NCI-H2196 treated with DMSO at 0.1 percent for 48 hours (cell line): ENCODE data around the gene NEURL1.
"Not testable (repeated sequence)": the region's sequence is repeated elsewhere in the genome, so short reads cannot be mapped to it uniquely, and the experiment has no call there.

Experiments used
- DNase-seq: peaks from one replicate; lab custom pipeline; 2025; ENCODE audit not compliant: unreplicated experiment; lab: John Stamatoyannopoulos, UW

Gene NEURL1

DNA sequence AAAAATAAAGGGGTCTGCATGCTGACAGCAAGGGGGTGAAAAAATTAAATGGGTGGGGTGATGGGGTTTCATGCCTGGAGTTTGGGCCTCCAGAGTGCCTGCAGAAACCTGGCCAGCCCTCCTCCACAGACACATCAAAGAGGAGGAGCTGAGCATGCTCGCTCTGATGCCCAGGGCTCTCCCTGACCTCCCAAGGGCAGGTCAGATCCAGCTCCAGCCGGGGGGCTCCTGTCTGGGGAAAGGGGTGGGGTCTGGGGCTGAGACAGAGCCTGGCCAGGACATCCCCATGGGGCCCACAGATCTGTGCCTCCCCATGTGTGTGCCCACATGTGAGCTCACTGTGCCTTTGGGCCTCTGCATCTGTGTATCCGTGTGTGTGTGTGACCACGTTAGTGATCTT, 33.9 kb upstream of the NEURL1 start:
- no peak for DNase-seq

DNA sequence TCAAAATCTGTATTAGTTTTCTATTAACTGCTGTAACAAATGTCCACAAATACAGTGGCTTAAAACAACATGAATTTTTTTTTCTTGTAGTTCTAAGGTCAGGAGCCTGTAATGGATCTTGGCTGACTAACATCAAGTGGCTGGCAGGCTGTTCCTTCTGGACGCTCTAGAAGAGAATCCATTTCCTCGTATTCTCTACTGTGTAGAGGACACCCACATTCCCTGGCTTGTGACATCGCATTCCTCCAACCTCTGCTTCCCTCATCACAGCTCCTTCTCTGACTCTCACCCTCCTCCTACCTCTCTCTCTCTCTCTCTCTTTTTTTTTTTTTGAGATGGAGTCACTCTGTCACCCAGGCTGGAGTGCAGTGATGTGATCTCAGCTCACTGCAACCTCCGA, 30.0 kb upstream of the NEURL1 start:
- no peak for DNase-seq

DNA sequence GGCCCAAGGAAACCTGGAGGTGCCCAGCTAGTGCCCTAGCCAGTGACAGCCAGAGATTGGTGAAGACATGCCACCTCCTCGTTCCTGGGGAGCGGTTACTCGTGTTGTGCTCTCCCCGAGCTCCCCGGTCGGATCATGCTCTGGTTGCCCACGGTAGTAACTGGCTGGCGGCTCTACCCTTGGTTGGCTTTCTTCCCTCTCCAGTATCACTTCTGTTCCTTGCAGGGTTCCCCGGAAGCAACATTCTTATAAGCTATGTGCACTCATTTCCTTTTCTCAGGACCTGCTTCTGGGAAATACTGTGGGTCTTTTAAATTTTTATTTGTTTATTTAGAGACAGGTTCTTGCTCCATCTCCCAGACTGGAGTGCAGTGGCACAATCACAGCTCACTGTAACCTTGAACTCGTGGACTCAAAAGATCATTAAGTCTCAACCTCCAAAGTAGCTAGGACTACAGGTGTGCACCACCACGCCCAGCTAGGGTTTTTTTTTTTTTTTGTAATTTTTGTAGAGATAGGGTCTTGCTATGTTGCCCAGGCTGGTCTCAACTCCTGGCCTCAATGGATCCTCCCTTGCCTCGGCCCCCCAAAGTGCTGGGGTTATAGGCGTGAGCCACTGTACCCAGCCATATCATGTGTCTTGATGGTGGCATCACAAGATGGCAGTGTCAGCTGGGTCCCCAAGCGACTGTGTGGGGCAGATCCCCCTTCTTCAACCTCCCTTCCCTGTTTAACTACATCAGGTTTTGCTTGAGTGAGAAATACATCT, 27.9 kb upstream of the NEURL1 start:
- DNase-seq: no peak

DNA sequence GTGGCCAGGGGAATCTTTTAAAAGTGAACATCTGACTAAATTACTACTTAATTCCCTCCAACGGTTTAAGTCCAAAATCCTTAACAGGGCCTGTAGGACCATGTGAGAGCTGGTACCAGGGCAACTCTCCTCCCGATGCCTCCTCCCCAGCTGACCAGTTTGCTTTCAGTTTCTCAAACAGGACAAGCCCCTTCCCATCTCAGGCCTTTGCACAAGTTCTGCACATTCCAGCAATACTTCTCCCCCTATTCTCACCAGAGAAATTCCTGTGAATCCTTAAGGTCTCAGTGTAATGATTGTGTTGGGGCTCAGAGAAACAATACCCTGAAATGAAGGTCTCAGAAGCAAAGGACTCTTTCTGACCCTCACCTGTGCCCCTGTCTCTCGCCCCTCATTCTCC, 26.8 kb upstream of the NEURL1 start:
- DNase-seq: no peak

DNA sequence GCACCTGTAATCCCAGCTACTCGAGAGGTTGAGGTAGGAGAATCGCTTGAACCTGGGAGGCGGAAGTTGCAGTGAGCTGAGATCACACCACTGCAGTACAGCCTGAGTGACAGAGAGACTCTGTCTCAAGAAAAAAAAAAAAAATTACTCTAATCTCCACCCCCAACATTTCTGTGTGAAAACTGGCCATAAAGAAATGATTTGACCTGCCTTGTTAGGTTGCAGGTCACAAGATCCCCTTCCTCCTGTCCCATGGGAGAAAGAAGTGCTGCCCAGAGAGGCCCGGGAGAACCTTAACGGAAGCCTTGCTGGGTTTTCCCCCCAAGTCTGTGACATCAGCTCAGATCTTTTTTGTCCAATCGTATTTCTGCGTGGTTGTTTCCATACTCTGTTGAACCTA, 26.1 kb upstream of the NEURL1 start:
- DNase-seq: no peak

DNA sequence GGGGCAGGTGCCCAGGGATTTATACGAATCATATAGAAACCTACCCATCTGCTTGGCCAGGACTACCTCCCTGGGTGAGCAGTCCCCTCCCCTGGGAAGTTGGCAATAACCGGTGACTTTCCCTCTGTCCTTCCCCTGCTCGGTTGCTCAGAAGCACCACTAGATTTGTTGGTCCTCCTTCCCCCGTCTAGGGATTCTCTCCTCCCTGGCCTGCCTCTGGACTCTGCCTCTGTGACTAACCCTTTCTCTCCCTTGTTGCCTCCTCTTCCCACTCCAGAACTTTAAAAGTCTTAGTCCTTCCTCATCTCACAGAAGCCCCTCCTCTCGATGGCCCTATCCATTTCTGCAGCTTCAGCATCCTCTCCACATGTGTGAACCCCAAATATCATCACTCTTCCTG, 24.3 kb upstream of the NEURL1 start:
- DNase-seq: no peak

DNA sequence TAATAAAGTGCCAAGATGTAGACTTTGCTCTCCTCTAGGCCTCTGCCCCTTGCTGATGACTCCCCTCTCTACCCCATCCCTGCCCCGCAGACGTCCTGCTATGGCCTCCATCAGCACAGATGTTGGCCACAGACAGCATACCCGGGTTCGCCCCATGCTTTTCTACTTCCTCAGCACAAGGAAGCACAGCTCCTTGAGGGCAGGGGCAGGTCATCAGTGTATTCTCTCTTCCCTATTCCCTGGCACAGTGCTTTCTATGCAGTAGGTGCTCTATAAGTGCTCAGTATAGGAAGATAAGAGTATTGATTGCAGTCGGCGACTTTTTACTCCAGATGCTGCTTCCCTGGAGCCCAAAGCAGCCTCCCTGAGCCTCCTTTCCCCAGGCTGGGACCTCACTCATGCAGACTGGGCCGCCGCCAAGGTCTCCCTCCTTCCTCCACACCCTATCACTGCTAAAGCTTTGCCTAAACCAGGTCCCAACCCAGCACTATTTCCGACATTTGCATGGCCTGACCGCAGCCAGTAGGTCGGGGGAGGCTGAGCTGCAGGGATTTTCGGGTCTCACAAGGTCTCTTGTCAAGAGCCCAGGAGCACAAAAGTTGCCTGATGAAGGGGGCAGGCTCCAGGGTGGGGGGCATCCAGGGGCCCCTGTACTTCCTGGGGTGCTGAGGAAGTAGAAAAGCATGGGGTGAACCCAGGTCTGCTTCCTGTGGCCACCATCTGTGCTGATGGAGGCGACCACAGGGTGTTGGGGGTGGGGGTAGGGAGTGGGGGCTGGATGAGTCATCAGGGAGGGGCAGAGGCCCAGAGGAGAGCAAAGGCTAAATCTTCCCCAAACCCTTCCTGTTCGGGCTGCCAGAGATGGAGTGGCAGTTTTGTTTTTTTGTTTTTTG, 22.5 kb upstream of the NEURL1 start:
- no peak for DNase-seq

DNA sequence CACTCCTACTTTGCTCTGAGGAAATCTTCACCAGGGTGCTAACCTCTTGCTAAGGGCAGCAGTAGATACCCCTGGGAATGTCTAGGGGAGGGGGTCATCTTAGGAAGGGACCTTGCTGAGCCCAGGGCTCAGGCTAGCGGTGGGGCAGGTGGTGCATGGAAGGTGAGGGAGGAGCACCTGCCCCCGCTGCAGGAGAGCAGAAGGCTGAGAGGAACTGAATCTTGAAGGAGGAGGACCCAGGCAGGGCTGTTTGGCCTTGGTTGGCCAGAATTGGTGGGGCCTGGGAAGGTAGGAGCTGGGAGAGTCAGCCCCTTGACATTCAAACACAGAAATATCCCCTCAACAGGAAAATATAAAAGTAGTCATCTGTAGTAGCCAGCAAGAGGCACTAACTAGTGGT, 21.5 kb upstream of the NEURL1 start:
- DNase-seq: no peak

DNA sequence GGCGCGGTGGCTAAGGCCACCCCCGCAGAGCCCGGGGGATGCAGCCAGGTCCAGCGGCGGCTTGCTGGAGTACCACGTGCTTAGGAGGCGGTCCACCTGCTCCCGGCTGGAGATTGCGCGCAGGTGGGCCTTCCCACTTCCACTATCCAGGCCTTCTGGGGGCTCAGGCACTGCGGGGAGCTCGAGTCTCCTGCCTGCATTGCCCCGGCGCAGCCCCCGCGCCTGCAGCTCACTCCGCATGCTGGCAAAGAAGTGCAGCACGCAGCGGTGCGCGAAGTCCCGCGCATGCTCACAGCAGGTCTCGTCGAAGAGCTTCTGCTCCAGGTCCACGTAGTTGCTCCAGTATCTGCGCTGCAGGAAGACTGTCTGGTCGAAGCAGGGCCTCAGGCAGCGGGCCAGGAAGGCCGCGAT, 20.2 kb upstream of the NEURL1 start:
- DNase-seq: no peak

DNA sequence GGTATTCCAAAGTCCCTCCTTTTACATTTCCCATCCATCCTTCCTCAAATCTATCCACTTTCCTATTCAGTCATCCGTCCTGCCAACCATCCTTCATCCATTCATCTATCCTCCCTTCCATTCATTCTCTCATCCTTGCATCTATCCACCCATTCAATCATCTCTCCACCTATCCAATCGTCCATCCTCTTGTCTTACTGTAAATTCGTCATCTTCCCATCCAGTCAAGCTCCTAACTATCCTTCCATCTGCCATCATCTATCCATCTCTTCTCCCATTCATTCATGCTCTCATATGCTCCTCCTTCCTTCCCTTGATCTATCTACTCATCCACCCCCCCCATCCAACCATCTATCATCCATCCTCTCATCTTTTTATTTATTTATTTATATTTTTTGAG, 19.4 kb upstream of the NEURL1 start:
- DNase-seq: no peak

DNA sequence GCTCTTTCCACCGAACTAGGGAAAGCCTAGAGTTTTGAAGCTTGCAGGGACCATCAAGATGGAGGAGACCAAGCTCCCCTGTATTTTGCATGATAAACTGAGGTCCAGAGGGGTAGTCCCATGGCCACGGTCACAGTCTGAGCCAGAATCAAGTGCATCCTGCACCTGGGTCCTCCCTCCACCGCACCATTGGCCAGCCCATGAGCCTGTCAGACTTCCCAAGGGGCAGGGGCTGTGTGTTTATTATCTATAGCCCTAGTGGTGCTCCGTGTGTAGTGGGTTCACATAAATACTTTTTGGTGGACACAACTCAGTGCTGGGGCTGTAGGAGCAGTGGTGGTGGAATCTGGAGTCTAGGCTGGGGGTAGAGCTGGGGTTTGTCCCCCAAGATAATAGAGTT, 18.1 kb upstream of the NEURL1 start:
- no peak for DNase-seq

DNA sequence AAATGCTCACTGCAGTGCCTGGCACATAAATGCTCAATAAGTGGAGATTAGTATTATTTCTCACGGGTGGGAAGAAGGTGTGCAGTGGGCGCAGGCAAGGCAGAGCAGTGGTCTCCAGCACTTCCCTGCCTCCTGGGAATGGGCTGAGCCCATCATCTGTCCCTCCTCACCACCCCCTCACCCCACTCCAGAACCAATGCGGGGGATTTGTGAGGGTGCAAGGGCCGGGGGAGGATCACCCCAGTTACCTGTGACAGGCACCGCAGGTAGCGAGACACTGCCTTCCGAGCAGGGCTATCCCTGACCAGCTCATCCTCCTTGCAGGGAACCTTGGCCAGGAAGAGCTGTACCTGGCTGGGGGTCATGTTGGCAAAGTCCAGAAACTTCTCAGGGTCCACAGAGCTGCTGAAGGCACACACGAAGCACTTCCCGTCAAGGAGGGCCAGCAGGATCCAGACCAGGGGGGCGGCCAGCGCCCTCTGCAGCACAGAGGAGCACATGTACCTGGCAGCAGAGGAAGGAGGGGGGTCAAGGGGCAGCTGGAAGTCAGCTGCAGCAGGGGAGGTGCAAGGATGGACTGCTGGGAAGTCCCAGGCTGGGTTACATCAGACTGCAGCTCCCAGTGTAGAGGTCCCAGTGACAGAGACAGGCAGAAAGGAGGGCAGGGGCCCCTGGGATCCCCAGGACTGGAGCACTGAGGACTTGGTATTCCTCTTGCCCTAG, 17.3 kb upstream of the NEURL1 start:
- no peak for DNase-seq

DNA sequence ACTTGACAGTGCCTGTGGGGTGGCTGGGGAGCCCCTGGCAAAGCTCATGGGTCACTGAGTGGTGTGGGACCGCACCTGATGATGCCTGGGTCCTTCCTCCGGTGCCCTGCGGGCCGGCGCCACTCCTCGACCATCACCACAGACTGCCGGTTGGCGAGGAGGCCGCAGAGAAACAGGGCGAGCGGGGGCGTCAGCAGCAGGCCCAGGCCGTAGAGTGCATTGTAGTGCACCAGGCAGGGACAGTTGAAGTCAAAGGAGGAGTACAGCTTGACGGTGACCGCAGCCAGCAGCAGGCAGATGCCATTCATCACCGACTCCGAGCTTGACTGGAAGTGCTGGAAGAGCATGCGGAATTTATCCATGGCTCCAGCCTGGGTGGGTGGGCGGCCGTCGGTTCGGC, 14.8 kb upstream of the NEURL1 start:
- no peak for DNase-seq

DNA sequence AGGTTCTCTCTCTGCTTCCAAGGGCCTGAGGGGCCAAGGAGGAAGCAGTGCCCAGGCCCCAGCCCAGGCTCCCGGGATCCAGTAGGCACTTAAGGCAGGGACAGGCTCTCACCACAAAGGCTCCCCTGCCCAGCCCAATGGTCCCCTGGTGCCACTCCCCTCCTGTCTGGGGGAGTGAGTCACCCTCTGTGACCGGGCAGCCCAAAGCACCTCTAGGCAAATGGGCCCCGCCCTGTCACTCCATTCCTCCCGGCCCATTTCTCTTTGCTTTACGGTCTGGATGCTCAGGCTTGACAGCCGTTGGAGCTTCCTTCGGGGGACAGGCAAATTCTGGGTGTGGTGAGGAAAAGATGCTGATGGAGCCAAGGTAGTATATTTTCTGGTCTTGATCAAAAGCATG, 14.4 kb upstream of the NEURL1 start, which contains the start of gene CALHM3:
CALHM3 (minus strand) TSS at position 106 of the 400 bp plus-strand sequence. CDS start 208 bp downstream, outside the sequence.
- no peak for DNase-seq

DNA sequence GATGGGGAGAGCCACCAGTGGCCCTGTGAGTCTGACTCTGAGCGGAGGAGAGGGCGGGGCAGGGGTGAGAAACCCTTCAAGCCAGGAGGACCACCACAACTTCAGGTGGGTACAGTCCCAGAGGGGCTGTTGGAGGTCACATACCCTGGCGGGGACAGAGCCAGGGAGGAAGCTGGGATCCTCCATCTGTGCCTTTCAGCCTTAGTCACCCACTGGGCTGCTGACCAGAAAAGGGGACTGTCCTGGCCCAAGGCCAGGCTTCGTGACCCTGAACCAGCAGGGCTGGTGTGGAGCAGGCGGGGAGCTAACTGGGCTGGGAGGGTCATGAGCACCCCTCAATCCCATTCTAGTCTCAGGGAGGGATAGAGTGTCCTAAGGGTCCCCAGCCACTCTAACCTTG, 13.0 kb upstream of the NEURL1 start:
- DNase-seq: no peak

DNA sequence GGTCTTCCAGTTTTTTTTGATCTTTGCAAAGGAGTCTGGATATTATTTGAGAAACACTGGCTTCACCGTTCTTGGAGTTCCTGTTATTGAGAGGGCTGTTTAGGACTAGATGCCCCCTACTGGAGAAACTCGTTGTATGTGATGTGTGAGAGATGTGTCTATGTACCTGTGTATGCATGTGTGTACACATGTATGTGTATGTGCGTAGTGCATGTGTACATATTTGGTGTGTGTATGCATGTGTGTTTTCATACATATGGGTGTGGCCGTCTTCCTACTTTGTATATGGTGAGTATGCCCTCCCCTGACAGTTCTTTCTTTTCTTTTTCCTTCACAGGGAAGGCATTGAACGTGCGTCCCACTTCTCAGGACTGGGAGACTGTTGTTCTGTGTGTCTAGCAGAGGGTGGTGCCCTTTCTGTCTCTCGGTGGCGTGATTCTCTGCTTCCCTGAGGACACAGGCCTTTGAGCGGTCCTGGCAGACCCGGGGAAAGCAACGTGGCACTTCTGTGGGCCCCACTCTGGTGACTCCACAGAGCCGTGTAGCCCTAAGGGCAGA, 11.5 kb upstream of the NEURL1 start:
- DNase-seq: no peak

DNA sequence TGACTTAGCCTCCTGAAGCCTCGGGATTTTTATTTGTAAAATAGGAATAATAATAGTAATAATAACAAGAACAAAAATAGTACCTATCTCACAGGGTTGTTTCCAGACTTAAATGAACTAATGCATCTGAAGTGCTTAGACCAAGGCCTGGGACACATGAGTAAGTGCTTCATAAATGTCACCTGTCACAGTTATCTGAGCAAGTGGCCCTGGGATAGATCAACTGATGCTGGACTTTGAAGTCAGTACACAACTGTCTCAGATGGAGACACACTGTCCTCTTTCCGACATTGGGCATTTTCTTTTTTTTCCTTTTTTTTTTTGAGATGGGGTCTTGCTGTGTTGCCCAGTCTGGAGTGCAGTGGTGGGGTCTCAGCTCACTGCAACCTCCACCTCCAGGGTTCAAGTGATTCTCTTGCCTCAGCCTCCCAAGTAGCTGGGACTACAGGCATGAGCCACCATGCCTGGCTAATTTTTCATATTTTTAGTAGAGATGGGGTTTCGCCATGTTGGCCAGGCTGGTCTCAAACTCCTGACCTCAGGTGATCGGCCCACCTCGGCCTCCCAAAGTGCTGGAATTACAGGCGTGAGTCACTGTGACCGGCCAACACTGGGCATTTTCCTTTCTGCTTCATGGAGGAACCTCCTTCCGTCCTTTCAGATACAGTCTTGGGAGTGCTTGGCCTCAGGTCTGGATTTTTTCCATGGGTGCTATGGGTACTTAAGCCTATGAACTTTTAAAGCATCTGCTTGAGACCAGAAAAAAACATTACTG, 6.7 kb upstream of the NEURL1 start:
- not testable (repeated sequence) for DNase-seq

DNA sequence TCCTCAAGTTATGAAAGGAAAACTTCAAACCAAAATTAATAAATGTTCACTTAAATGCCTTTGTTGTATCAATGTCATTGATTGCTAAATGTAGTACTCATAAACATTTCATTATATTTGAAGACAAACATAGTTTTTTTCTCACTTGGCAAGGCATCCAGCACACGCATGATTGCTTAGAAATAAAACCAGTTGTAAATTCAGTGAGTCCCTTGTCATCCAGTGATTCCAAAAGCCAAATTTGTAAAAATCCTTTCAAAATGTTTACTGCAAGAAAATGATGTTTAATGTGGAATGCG, 6.1 kb upstream of the NEURL1 start:
- no peak for DNase-seq

DNA sequence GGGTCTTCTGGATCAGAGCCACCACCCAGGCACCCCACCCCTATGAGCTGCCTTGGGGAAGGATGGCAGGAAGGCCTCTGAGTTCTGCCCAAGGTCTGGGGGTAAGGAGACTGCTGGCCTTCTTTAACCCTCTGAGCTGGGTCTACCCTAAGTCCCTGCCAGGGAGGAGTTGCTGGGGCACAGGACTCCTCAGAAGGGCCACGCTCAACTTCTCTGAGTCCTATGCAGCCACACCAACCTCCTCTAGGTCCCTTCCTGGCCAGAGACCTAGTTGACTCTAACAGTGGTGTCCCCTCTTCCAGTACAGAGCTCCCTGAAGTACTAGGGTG, 2.6 kb upstream of the NEURL1 start:
- no peak for DNase-seq

DNA sequence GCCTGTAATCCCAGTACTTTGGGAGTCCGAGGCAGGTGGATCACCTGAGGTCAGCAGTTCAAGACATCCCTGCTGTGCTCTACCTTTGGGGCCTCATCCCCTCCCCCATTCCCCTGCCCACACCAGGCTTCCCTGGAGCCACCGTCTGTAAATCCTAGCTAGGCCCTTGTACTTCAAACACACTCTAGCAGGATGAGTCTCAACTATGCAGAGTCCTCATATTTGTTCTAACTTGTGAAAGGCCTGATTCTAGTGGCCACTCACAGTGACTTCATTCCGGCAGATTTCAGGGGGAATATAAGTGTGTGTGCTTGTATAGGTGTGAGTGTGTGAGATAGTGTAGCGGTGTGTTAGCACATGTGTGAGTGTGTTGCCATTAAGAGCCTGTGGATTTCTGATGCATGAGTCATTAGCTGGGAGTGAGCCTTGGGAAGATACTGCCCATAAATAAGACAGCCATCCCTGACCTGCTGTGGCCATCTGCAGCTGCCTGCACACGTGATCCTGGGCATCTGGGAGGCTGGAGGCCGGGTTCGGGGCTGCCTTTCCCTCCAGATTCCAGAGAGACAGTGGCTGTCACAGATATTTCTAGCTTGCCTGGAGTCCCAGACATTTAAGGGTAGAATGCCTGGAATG, 1.7 kb upstream of the NEURL1 start:
- DNase-seq: no peak
